HG02763 (cell line): ENCODE measurements around the gene CASP8AP2.
"Not testable (repeated sequence)": the region's sequence is repeated elsewhere in the genome, so short reads cannot be mapped to it uniquely, and the experiment has no call there.

Experiments used
- ATAC-seq: cut with Tn5 transposase; IDR thresholded peaks from one replicate; pipeline ENCODE4 v1.9.1; 2021; ENCODE audit warnings: mild to moderate bottlenecking, moderate library complexity; ENCODE audit not compliant: unreplicated experiment

Gene CASP8AP2

DNA sequence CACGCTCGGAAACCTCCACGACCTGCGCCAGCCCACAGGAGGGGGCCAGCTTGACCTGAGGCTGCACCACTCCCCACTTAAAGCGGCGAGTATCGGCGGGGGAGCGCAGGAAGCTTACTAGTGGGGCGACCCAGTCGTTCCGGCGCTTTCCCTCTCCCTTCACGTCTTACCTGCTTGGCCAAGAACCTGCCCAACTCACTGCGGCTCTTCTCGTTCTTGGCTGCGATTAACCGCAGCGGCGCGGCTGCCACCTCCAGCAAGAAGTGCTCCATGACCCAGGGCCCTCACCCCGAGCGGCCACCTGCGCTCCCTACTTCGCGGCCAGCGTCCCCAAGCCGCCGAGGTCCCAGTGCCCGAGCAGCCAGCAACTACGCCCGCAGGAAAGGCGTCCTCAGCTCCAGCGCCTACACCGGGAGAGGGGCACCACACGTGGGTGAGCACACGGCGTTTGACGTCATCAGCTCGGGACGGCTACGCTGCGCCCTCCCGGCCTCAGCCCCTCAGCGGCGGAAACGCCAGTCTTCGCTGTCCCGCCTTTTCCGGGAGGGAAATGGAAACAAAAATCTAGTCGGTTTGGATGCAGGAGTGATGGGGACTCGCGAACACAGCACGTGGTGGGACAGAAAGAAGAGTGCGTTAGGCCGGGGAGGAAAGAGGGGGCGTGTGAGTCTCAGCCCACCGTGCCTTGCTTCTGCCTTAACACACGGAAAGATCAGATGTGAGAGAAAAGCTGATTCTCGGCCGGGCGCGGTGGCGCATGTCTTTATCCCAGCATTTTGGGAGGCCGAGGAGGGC lies 10.1 kb upstream of the CASP8AP2 start, which contains the start of gene MDN1:
Gene MDN1 (minus strand): TSS at position 459 of the 795 bp plus-strand sequence. CDS start 187 bp downstream, at position 272.
- peak; percentile 96 for ATAC-seq

- no peak for ATAC-seq
Measured at GRCh38 chr6:89826029-89826528, 3.6 kb upstream of the CASP8AP2 start.

DNA sequence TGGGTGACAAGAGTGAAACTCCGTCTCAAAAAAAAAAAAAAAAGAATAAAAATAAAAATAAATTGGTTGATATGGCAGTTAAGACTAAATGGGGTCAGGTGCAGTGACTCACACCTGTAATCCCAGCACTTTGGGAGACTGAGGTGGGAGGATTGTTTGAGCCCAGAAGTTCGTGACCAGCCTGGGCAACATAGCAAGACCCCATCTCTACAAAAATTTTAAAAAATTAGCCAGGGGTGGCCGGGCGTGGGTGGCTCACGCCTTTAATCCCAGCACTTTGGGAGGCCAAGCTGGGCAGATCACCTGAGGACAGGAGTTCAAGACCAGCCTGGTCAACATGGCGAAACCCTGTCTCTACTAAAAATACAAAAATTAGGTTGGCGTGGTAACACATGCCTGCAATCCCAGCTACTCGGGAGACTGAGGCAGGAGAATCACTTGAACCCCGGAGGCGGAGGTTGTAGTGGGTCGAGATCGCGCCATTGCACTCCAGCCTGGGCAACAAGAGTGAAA lies 1.1 kb upstream of the CASP8AP2 start:
- not testable (repeated sequence) for ATAC-seq

DNA sequence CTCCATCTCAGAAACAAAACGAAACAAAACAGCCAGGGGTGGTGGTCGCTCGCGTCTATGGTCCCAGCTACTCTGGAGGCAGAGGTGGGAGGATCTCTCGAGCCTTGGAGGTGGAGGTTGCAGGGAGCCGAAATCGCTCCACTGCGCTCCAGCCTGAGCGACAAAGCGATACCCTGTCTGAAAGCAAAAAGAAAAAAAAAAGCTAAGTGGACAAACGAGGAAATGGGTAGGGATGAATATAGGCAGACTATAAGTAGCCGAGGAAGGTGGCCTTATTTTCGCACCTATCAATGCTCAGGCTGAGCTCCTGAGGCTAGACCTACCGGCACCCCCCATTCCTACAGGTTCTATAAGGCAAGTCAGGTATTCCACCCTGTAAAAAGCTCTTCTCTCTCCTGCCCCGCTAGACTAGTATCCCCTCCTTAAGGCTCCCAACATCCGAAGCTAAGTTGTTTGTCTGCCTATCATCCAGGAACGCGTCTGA lies 650 bp upstream of the CASP8AP2 start:
- peak; percentile 30 for ATAC-seq

GRCh38 chr6:89830170-89830809 lies 610 bp downstream of the CASP8AP2 start:
- no peak for ATAC-seq

GRCh38 chr6:89834884-89835792 lies 5.5 kb downstream of the CASP8AP2 start:
- ATAC-seq: peak; percentile 98

DNA sequence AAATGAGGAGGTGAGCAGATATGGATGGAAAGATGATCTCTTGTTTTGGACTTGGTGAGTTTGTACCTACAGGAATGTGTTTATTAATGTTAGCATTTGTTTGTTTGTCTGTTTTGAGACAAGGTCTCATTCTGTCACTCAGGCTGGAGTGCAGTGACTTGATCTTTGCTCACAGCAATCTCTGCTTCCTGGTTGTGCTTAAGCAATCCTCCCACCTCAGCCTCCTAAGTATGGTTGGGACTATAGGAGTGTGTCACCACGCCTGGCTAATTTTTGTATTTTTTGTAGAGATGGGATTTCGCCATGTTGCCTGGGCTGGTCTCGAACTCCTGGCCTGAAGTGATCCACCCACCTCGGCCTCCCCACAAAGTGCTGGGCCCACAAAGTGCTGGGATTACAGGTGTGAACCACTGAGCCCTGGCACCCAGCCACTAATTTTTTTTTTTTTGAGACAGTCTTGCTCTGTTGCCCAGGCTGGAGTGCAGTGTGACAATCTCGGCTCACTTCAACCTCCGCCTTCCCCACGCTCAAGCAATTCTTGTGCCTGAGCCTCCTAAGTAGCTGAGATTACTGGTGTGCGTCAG lies 7.1 kb downstream of the CASP8AP2 start:
- no peak for ATAC-seq

GRCh38 chr6:89840538-89840937 lies 10.9 kb downstream of the CASP8AP2 start:
- no peak for ATAC-seq

- no peak for ATAC-seq
Measured at GRCh38 chr6:89842228-89842627, 12.5 kb downstream of the CASP8AP2 start.

DNA sequence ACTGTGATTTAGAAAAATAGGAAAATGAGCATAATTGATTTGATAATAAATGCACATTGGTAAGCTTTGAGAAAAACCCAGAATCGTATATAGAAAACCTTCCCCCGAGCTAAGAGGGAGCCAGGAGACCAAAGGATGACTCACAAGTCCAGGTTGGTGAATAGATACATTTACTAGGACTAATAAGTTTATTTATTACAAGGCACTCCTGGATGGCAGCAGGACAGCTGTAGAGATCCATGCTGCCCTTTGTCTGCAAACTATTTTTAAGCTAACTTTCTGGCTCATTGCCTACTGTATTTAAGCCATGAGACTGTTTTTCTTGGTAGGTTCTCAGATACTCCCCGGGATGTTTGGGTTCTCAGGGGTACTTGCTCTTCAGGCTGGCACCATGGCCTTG lies 13.4 kb downstream of the CASP8AP2 start:
- no peak for ATAC-seq

- not testable (repeated sequence) for ATAC-seq
Measured at GRCh38 chr6:89847513-89847912, 17.8 kb downstream of the CASP8AP2 start.

GRCh38 chr6:89853068-89853467 lies 23.4 kb downstream of the CASP8AP2 start:
- no peak for ATAC-seq

DNA sequence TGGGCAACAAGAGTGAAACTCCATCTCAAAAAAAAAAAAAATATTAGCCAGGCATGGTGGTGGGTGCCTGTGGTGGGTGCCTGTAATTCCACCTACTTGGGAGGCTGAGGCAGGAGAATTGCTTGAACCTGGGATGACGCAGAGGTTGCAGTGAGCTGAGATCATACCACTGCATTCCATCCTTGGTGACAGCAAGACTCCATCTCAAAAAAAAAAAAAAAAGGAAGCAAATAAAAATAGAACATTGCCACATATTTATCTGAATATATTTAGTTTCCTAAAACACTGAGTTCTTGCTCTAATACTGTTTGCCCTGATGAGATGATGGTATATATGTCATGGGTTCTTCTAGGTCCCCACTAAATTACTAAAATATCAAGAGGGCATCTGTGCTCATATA lies 28.4 kb downstream of the CASP8AP2 start:
- ATAC-seq: no peak

DNA sequence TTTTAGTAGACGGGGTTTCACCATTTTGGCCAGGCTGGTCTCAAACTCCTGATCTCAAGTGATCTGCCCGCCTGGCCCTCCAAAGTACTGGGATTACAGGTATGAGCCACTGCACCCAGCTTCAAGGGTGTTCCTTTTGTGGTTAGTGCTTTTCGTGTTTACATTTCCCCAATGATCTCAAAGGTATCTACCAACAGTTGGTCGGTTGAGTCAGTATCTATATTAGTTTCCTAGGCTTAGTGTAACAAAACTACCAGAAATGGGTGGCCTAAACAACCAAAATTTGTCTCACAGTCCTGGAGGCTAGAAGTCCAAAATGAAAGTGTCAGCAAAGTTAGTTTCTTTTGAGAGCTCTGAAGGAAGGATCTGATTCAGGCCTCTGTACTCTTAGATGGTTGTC lies 30.1 kb downstream of the CASP8AP2 start:
- no peak for ATAC-seq

GRCh38 chr6:89862273-89862672 lies 32.6 kb downstream of the CASP8AP2 start:
- ATAC-seq: peak; percentile 59

- no peak for ATAC-seq
Measured at GRCh38 chr6:89862698-89863097, 33.0 kb downstream of the CASP8AP2 start.

DNA sequence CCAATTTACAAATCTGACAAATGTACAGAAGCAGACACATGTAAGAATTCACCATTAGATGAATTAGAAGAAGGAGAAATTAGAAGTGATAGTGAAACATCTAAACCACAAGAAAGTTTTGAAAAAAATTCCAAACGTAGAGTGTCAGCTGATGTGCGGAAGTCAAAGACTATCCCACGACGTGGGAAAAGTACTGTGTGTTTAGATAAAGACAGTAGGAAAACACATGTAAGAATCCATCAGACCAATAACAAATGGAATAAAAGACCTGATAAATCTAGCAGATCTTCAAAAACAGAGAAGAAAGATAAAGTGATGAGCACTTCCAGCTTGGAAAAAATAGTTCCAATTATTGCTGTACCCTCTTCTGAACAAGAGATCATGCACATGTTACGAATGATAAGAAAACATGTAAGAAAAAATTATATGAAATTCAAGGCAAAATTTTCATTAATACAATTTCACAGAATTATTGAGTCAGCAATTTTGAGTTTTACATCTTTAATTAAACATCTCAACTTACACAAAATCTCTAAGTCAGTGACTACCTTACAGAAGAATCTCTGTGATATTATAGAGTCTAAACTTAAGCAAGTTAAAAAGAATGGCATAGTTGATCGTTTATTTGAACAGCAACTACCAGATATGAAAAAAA lies 36.5 kb downstream of the CASP8AP2 start:
- no peak for ATAC-seq

- no peak for ATAC-seq
Measured at GRCh38 chr6:89873721-89874120, 44.0 kb downstream of the CASP8AP2 start.

GRCh38 chr6:89874438-89874837 lies 44.8 kb downstream of the CASP8AP2 start:
- no peak for ATAC-seq
